Myocyte (in vitro differentiated cells): Measurements from ENCODE around the gene CDON. TPM values are rescaled to one million over a fixed set of nuclear protein-coding genes. Genes with fewer than 3 reads are reported as not detected.
"Not testable (repeated sequence)": the region's sequence is repeated elsewhere in the genome, so short reads cannot be mapped to it uniquely, and the experiment has no call there.

Experiments
- DNase-seq: peaks from one replicate; pipeline ENCODE4 v3.0.0-alpha.2; 2012; ENCODE audit warnings: low read depth
- total RNA-seq: library from RNA; depleted of rRNA; stranded (reverse); fragments of >200 nt; gene quantifications from 2 replicates; pipeline ENCODE4 v1.2.3, GENCODE V29; 2014

The CDON gene
- total RNA-seq, 1 donor from 2014 or later = 73.4 TPM

DNA sequence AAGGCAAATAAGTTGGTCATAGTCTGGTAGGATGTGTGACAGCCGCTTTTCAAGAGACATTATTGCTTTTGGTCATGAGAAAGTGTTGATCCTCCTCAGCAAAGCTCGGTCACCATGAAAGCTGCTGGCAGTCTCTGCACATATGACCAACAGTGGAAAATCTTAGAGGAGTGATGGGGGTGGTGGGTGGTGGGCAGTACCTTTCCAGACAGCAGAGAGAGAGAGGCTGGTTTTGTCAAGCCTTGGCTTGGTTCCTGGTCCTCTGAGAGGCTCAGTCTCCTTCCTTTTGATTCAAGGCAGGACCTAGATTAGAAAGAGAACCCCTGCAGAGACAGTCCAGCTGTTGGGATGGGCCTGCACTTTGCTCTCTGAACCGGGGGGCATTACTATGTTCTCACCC, 136.9 kb downstream of the CDON start:
- DNase-seq = no peak

DNA sequence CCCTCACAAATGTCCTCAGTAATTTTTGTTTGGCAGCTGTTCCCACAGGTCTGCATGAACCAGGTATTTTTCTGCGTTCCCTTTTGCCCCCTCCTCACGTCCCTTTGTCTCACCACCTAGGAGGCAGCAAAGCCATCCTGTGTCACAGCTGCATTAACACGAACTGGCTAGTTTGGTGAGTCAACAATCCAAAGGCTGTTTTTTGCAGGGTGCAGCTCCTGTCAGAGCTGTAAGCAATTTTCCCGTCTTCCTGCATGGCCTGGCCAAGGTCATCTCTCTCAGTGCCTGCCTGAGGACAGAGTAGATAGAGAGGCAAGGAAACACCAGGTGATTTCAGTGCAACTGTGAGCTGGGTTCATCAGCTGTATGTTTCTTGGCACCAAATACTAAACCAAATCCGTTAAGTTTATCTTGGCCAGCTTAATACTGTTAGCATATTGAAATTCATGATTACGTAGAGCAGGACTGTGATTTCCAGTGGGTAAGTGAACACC, 137.4 kb downstream of the CDON start:
- DNase-seq = no peak

DNA sequence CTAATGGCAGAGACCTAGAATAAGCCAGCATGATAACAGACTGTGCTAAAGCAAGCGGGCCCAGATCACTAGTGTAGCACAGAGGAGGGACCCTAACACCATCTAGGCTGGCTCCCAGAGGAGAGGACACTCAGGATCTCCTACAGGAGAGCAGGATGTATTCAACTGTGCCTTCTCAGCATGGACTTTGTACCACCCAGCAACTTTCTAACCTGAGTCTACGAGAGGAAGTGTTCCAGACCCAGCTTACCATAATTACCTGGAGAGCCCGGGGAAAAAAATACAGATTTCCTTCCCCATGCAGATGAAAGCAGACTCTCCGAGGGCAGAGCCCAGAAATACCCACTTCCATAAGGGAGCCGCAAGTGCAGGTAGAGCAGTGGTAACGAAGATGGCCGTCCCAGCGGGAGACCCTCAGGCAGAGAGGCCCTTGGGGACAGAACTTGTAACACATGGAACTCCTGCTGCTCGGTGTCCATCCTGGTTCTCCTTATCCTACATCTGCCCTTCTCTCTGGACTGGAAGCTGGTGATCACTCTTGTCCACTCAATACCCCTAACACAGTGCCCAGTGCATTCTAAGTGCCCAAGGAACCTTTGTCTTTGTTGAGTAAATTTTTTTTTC, 138.2 kb downstream of the CDON start:
- no peak for DNase-seq

DNA sequence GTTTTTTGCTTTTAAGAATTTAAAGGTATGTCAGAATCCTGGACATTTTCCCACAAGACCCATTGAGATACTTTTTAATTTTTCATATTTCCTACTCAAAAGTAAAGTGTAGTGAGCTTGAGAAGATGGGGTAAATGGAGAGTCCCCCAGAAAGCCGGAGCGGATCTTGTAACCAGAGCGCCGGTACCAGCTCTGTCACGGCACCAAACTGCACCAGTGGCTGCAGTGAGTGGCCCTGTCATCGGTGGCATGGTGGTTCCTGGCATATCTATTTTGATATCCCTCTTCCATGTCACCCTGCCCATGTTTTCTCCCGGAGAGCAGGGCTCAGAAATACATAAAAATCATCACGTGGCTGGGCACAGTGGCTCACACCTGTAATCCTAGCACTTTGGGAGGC, 139.0 kb downstream of the CDON start:
- DNase-seq = no peak

DNA sequence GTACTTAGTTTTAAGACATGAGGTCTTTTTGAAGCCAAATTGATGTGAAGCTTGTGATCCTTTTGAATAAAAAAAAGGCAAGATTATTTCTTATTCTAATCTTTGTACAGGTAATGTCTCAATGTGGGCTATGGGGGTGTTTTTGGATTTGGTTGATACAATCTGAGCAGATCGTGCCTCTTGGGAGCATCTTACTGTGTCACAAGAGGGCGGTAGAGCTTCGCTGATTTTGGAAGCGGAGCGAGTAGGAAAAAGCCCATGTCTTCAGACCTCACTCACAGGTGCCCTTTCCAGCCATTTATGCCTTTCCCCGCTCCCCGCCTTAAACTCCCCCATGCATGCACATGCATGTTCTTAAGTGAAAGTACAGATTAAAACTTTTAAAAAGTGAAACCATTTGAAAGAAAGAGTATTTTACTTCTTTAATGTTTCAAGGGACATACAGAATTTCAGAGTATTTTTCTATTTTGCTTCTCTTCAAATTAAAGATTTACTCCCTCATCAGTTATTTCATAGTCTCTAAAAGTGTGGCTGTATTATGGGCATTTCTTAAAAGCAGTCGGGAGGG, 139.6 kb downstream of the CDON start:
- peak; percentile 83 for DNase-seq

DNA sequence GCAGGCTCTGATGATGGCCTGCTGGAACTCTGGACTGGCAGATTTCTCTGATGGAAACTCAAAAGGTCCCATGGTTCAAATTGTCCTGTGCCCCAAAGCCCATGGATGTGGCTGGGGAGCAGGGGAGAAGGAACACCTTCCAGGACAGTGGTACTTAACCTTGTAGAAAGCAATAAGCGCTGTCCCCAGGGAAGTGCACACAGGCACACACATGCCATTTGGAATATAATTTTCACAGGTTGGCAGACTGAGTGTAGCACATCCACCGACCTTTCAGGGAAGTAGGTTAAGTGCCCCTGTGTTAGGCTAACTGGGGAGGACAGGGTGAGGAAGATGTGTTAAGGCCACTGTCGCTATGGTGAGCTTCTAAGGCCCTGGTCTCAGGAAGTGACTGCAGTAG, 140.5 kb downstream of the CDON start:
- DNase-seq = no peak

DNA sequence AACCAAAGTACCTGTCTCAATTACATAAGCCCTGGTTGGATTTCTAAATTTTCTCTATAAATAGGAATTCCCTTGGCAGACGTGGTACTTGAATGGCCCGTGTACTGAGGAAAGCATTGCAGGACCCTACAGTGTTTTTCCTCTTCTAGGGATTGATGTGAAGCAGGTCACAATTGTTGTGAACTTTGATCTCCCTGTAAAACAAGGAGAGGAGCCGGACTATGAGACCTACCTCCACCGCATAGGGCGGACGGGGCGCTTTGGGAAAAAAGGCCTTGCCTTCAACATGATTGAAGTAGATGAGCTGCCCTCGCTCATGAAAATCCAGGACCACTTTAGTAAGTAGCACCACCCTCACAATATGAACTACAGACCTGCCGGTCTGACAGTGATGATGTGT, 141.6 kb downstream of the CDON start:
- DNase-seq = no peak

DNA sequence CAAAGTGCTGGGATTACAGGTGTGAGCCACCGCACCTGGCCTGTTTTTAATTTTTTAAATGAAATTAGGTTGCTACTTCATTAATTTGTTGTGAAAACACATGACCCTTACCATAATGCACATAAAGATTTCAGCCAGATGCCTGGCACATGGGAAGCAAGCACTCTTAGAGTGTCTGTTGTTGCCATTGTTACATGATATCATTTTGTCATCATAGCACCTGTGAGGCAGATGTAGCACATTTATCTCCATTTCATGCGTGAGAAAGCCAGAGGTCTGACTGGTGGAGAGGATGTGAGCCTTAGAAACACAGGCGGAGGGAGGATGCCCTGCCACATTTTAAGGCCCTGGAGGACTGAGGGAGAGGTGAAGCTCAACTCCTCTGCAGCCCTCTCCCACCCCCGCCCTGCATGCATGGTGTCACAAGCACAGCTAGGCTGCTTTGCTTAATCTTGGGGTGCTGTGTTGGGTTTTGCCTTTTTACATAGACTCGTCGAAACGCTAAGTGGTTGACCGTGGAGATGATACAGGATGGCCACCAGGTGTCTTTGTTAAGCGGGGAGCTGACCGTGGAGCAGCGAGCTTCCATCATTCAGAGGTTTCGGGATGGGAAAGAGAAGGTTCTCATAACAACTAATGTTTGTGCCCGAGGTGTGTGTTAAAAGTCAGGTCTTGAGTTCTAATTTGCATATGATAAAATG, 144.4 kb downstream of the CDON start:
- DNase-seq = no peak

DNA sequence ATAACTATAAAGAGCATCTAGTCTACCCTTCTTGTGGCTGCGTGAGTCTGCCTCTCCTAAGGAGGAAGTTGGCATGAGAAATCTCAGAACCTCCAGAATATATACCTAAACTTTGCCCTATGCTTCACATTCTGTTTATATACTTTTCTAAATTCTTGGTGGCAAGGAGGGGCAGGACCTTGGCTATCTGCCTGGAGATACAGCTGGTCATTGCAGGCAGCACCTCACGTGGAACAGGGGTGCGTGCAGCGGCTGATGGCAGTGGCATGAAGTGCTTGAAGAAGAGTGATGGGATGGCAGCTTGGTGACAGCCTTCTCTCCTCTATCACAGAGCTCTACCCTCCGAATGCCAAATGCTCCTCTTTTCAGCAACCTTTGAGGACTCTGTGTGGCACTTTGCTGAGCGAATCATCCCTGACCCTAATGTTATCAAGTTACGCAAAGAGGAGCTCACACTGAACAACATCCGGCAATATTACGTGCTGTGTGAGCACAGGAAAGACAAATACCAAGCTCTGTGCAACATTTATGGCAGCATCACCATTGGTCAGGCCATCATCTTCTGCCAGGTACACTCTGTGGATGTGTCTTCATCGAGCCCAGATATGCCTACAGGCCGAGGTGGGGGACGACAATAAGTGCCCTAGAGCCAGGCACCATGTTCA, 145.9 kb downstream of the CDON start:
- DNase-seq = peak; percentile 11

DNA sequence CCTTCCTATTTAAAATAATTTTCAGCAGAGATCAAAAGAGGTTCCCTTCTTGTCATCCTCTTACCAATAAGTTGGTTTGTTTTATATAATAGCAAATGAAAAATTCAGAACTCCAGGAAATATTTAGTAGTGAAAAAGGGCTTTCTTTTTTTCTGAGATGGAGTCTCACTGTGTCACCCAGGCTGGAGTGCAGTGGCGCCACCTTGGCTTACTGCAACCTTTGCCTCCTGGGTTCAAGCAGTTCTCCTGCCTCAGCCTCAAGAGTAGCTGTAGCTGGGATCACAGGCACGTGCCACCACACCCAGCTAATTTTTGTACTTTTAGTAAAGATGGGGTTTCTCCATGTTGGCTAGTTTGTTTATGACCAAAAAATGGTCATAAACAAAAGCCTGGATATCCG, 148.1 kb downstream of the CDON start:
- not testable (repeated sequence) for DNase-seq

DNA sequence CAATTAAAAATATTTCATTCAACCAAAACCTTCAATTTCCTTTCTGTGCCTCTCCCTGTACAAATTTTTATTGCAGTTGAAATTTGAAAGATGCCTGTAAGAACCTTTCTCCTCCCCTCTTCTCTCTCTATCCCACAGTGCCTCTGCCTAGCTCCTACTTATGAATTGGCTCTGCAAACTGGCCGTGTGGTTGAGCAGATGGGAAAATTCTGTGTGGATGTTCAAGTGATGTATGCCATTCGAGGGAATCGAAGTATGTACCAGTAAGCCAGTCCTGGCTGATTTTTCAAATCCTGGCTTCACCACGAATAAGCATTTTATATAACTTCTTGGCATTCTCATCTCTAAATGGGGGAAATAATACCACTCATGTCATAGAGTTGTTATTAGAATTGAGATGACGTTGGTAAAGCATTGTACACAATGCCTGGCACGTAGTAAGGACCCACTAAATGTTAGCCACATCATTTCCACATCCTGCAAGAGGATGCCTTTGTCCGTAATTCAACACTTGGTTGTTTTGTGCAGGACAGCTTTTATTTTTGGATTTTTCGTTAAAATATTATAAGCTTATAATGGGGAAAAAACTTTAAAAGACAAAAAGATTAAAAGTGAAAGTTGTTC, 152.3 kb downstream of the CDON start:
- no peak for DNase-seq

Other genes starting within 250 kb of the CDON start
- gene PATE4, start 229.6 kb downstream of the CDON start, total RNA-seq = not detected in 2 replicates
- 6.2 and 6.3 TPM in 2 replicates for gene HYLS1, start 175.2 kb downstream of the CDON start, total RNA-seq
- gene PUS3, start 159.7 kb downstream of the CDON start, total RNA-seq = 13.0 and 20.8 TPM in 2 replicates
- gene DDX25, start 158.4 kb downstream of the CDON start, total RNA-seq = not detected in 2 replicates
- not detected in 2 replicates for gene VSIG10L2, start 116.8 kb downstream of the CDON start, total RNA-seq
- gene RPUSD4, start 148.8 kb upstream of the CDON start, total RNA-seq = 37.6 and 47.0 TPM in 2 replicates
- gene FAM118B, start 148.9 kb upstream of the CDON start, total RNA-seq = 33.8 and 34.2 TPM in 2 replicates
- gene SRPRA, start 206.0 kb upstream of the CDON start, total RNA-seq = 143 and 157 TPM in 2 replicates
- gene FOXRED1, start 206.3 kb upstream of the CDON start, total RNA-seq = 32.1 and 39.8 TPM in 2 replicates
- 3.7 and 3.9 TPM in 2 replicates for gene TIRAP, start 220.2 kb upstream of the CDON start, total RNA-seq
- 14.6 and 19.4 TPM in 2 replicates for gene DCPS, start 241.2 kb upstream of the CDON start, total RNA-seq